K562 (cell line): ENCODE data around the gene WDR20. TPM values are rescaled to one million over a fixed set of nuclear protein-coding genes. Genes with fewer than 3 reads are reported as not detected.

Source experiments
- BRD9 ChIP-seq: fragments of 450-650 bp; IDR thresholded peaks from 2 replicates; pipeline ENCODE4 v1.6.1; 2018; ENCODE audit warnings: low read depth; ENCODE audit not compliant: partially characterized antibody
- ESRRA ChIP-seq: fragments of 450-650 bp; IDR thresholded peaks from 2 replicates; pipeline ENCODE4 v1.6.1; 2014; ENCODE audit warnings: low read depth, mild to moderate bottlenecking, moderate library complexity, borderline replicate concordance
- L3MBTL2 ChIP-seq: fragments of 450-650 bp; IDR thresholded peaks from 2 replicates; pipeline ENCODE4 v1.6.1; 2016; ENCODE audit warnings: mild to moderate bottlenecking, moderate library complexity
- NRF1 ChIP-seq, 2 experiments: fragments of 450-650 bp; IDR thresholded peaks in 1 of 2; conservative IDR thresholded peaks in 1 of 2; 2 replicates each; pipeline ENCODE4 v1.6.1; 2014; ENCODE audit warnings: mild to moderate bottlenecking in 2 of 2
- RFX7 ChIP-seq: fragments of 250-450 bp; sonication (Bioruptor Pico); IDR thresholded peaks from 2 replicates; pipeline ENCODE4 v1.5.1; 2021; ENCODE audit warnings: mild to moderate bottlenecking
- SPI1 ChIP-seq: IDR thresholded peaks from 2 replicates; pipeline ENCODE4 v1.6.1; 2011; ENCODE audit warnings: low read depth, low read length, control low read depth, borderline replicate concordance
- STAT5B ChIP-seq: fragments of 250-450 bp; sonication (Bioruptor Pico); IDR thresholded peaks from 2 replicates; pipeline ENCODE4 v1.8.0; 2021; ENCODE audit warnings: mild to moderate bottlenecking, inconsistent platforms
- ZNF3 ChIP-seq: fragments of 250-450 bp; sonication (Bioruptor Pico); IDR thresholded peaks from 2 replicates; pipeline ENCODE4 v1.5.0; 2021; ENCODE audit warnings: mild to moderate bottlenecking, moderate library complexity
- ZNF436 ChIP-seq: fragments of 250-450, 450-650 bp; sonication (Bioruptor Pico); formaldehyde crosslinking; IDR thresholded peaks from 2 replicates; pipeline ENCODE4 v1.7.0; 2020; ENCODE audit warnings: mild to moderate bottlenecking
- ZNF75A ChIP-seq: fragments of 450-650 bp; formaldehyde crosslinking; IDR thresholded peaks from 2 replicates; pipeline ENCODE4 v1.4.0; 2020; ENCODE audit warnings: mild to moderate bottlenecking
- polyA plus RNA-seq, 8 experiments: library from polyadenylated mRNA; depleted of rRNA in 4 of 8; stranded (reverse) in 5 of 8; unstranded in 3 of 8; fragments of >200 nt; fragmentation: Nextera tagmentation in 2 of 8; fragmentation: Illumina TruSeq in 1 of 8; extraction: Ambion mirVana in 2 of 8; extraction: Trizol in 1 of 8; gene quantifications; 2 replicates each; pipeline versions ENCODE4 v1.2.1 to v1.2.3, GENCODE V29; 2011 to 2014; ENCODE audit warnings: inconsistent platforms in 1 of 8, missing spikeins in 1 of 8
- total RNA-seq, 7 experiments: library from RNA; depleted of rRNA in 6 of 7; stranded (reverse); fragments of >200 nt in 6 of 7; fragmentation: Illumina TruSeq in 2 of 7; extraction: Trizol in 2 of 7; gene quantifications; 2 replicates each; pipeline versions ENCODE4 v1.2.1 to v1.2.3, GENCODE V29; 2011 to 2021; ENCODE audit warnings: low replicate concordance in 1 of 7
- TF ChIP-seq, protein P1 (sequence below): fragments of 250-450 bp; sonication (Bioruptor Pico); IDR thresholded peaks from 2 replicates; pipeline ENCODE4 v1.5.0; 2022; ENCODE audit warnings: mild to moderate bottlenecking
- TF ChIP-seq, protein P2 (sequence below): fragments of 450-650 bp; formaldehyde crosslinking; IDR thresholded peaks from 2 replicates; pipeline ENCODE4 v1.4.0; 2020; ENCODE audit warnings: mild to moderate bottlenecking, moderate library complexity
- TF ChIP-seq, protein P3 (sequence below): IDR thresholded peaks from 2 replicates; pipeline ENCODE4 v1.6.1; 2012; ENCODE audit warnings: low read depth, low read length, improper control_type of control experiment, borderline replicate concordance
- TF ChIP-seq, protein P4 (sequence below), 2 experiments: IDR thresholded peaks; 2 replicates each; pipeline ENCODE4 v1.6.1; 2012; ENCODE audit warnings: improper control_type of control experiment in 2 of 2, low read depth in 2 of 2, low read length in 2 of 2, borderline replicate concordance in 1 of 2
- TF ChIP-seq, protein P5 (sequence below): IDR thresholded peaks from 2 replicates; pipeline ENCODE4 v1.6.1; 2011; ENCODE audit warnings: borderline replicate concordance, low read depth, mild to moderate bottlenecking, moderate library complexity, low read length; ENCODE audit not compliant: insufficient read depth, poor library complexity, severe bottlenecking

WDR20 gene
- total and polyA plus RNA-seq, 9 of the 15 experiments (the other 6 are each of a cell fraction or from before 2014, with no cell fraction given): 7.0 to 15.3 (median 11.8) TPM

DNA sequence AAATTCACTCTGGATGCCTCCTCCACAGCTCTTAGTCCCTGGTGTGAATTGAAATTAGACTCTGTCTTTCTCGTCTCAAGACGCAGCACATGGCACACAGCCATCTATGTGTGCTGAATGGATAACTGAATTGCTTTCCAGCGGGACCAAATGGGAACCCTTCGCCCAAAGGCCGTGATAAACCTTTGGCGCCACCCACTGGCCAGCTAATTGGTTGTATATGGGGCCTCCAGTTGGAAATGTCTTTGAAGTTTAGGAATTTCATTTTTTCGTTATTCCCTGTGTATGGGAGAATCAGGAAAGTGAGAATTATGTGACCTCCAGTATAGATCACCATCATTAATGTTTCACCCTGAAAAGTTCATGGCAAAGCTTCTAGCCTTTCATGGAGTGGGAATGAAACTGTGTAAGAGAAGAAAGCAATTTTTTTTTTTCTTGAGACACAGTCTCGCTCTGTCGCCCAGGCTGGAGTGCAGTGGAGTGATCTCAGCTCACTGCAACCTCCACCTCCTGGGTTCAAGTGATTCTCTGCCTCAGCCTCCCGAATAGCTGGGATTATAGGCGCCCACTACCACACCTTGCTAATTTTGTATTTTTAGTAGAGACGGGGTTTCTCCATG, 43.0 kb upstream of the WDR20 start (continued):
- TF ChIP-seq, protein P1, sequence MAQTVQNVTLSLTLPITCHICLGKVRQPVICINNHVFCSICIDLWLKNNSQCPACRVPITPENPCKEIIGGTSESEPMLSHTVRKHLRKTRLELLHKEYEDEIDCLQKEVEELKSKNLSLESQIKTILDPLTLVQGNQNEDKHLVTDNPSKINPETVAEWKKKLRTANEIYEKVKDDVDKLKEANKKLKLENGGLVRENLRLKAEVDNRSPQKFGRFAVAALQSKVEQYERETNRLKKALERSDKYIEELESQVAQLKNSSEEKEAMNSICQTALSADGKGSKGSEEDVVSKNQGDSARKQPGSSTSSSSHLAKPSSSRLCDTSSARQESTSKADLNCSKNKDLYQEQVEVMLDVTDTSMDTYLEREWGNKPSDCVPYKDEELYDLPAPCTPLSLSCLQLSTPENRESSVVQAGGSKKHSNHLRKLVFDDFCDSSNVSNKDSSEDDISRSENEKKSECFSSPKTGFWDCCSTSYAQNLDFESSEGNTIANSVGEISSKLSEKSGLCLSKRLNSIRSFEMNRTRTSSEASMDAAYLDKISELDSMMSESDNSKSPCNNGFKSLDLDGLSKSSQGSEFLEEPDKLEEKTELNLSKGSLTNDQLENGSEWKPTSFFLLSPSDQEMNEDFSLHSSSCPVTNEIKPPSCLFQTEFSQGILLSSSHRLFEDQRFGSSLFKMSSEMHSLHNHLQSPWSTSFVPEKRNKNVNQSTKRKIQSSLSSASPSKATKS (CRISPR knock-in tag): no peak
- TF ChIP-seq L3MBTL2: 0 out of 2 replicates have a peak, but pooled peaks have one; percentile 17
- TF ChIP-seq NRF1 (conservative IDR thresholded peaks at IDR 0.05 in 1 of 2, IDR thresholded peaks at IDR 0.05 in 1 of 2): 0 out of 4 replicates have a peak, but pooled peaks of 1 of the 2 experiments have one; percentile 8
- TF ChIP-seq, protein P2, sequence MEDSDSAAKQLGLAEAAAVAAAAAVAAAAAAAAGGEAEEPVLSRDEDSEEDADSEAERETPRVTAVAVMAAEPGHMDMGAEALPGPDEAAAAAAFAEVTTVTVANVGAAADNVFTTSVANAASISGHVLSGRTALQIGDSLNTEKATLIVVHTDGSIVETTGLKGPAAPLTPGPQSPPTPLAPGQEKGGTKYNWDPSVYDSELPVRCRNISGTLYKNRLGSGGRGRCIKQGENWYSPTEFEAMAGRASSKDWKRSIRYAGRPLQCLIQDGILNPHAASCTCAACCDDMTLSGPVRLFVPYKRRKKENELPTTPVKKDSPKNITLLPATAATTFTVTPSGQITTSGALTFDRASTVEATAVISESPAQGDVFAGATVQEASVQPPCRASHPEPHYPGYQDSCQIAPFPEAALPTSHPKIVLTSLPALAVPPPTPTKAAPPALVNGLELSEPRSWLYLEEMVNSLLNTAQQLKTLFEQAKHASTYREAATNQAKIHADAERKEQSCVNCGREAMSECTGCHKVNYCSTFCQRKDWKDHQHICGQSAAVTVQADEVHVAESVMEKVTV (CRISPR knock-in tag): peak; percentile 56
- TF ChIP-seq ESRRA: no peak
- TF ChIP-seq, protein P3, sequence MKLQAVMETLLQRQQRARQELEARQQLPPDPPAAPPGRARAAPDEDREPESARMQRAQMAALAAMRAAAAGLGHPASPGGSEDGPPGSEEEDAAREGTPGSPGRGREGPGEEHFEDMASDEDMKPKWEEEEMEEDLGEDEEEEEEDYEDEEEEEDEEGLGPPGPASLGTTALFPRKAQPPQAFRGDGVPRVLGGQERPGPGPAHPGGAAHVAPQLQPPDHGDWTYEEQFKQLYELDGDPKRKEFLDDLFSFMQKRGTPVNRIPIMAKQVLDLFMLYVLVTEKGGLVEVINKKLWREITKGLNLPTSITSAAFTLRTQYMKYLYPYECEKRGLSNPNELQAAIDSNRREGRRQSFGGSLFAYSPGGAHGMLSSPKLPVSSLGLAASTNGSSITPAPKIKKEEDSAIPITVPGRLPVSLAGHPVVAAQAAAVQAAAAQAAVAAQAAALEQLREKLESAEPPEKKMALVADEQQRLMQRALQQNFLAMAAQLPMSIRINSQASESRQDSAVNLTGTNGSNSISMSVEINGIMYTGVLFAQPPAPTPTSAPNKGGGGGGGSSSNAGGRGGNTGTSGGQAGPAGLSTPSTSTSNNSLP: no peak
- TF ChIP-seq, protein P4, sequence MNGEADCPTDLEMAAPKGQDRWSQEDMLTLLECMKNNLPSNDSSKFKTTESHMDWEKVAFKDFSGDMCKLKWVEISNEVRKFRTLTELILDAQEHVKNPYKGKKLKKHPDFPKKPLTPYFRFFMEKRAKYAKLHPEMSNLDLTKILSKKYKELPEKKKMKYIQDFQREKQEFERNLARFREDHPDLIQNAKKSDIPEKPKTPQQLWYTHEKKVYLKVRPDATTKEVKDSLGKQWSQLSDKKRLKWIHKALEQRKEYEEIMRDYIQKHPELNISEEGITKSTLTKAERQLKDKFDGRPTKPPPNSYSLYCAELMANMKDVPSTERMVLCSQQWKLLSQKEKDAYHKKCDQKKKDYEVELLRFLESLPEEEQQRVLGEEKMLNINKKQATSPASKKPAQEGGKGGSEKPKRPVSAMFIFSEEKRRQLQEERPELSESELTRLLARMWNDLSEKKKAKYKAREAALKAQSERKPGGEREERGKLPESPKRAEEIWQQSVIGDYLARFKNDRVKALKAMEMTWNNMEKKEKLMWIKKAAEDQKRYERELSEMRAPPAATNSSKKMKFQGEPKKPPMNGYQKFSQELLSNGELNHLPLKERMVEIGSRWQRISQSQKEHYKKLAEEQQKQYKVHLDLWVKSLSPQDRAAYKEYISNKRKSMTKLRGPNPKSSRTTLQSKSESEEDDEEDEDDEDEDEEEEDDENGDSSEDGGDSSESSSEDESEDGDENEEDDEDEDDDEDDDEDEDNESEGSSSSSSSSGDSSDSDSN (IDR thresholded peaks at IDR 0.05; ENCODE audit: borderline replicate concordance in 1 of 2, low read depth in 2 of 2, low read length in 2 of 2): 0 out of 4 replicates have a peak, but pooled peaks of 1 of the 2 experiments have one; percentile 57
- TF ChIP-seq BRD9: peak; percentile 50
- no peak for TF ChIP-seq STAT5B (CRISPR knock-in tag)
- no peak for TF ChIP-seq ZNF75A (CRISPR knock-in tag)
- TF ChIP-seq, protein P5, sequence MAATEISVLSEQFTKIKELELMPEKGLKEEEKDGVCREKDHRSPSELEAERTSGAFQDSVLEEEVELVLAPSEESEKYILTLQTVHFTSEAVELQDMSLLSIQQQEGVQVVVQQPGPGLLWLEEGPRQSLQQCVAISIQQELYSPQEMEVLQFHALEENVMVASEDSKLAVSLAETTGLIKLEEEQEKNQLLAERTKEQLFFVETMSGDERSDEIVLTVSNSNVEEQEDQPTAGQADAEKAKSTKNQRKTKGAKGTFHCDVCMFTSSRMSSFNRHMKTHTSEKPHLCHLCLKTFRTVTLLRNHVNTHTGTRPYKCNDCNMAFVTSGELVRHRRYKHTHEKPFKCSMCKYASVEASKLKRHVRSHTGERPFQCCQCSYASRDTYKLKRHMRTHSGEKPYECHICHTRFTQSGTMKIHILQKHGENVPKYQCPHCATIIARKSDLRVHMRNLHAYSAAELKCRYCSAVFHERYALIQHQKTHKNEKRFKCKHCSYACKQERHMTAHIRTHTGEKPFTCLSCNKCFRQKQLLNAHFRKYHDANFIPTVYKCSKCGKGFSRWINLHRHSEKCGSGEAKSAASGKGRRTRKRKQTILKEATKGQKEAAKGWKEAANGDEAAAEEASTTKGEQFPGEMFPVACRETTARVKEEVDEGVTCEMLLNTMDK: peak; percentile 3
- TF ChIP-seq RFX7: no peak
- no peak for TF ChIP-seq ZNF436 (CRISPR knock-in tag)
- TF ChIP-seq SPI1: no peak
- no peak for TF ChIP-seq ZNF3 (CRISPR knock-in tag)
